NCI-H2196 (cell line): ENCODE data around the gene COQ3.
A peak's percentile ranks its signal among the peaks of the same experiment; 100 is the strongest.
"Not testable (repeated sequence)": the region's sequence is repeated elsewhere in the genome, so short reads cannot be mapped to it uniquely, and the experiment has no call there.

Source experiments
- DNase-seq: peaks from one replicate; lab custom pipeline; 2025; ENCODE audit not compliant: unreplicated experiment; lab: John Stamatoyannopoulos, UW

Gene COQ3

GRCh38 chr6:99384507-99384906 lies 9.5 kb downstream of the COQ3 start:
- no peak for DNase-seq

- DNase-seq, result no peak
These were observed 15.4 kb downstream of the COQ3 start for GRCh38 chr6:99378636-99379035.

DNA sequence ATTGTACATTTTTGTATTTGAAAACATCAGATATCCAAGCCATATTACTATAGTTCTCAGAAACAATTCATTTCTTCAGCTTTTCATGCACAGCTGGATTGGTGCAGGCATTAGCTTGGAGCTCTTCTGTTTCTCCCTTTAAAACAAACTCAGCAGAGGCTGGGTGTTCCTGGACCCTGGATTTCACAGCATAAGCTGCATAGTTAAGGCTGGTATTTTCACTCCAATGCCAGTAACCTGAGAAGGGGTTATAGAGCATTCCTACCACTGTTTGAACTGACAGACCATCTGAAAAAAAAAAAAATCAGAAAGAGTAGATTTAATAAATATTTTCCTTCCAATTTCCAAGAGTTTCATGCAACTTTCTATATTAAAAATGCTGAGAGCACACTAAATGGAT lies 24.5 kb downstream of the COQ3 start:
- no peak for DNase-seq

- DNase-seq, result no peak
These were observed 27.1 kb downstream of the COQ3 start for GRCh38 chr6:99366852-99367251.

- DNase-seq, result no peak
These were observed 30.0 kb downstream of the COQ3 start for GRCh38 chr6:99364026-99364425.

DNA sequence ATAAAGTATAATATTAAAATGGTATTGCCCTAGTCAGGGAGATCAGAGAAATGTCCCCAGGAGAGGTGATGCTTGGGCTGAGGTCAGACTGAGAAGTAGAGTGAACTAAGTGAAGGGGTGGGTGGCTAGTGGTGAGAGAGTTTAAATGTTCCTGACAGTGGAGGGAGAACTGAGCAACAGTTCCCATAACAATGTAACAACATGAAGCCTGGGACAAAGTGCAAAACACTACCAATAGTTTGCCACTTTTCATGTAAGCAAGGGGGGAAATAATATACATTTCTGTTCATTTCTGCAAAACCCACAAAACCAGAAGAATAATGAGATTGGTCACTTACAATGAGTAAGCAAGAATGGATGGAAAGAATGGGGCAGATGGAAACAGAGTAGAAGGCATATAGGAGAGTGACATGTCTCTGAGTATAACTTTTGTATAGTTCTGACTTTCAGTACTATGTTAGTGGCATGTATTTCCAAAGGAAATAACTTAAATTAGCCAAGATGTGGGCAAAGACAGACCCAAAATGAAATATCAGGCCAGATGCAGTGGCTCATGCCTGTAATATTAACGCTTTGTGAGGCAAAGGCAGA lies 31.2 kb downstream of the COQ3 start:
- no peak for DNase-seq

GRCh38 chr6:99359800-99360199 lies 34.2 kb downstream of the COQ3 start:
- DNase-seq, result no peak

DNA sequence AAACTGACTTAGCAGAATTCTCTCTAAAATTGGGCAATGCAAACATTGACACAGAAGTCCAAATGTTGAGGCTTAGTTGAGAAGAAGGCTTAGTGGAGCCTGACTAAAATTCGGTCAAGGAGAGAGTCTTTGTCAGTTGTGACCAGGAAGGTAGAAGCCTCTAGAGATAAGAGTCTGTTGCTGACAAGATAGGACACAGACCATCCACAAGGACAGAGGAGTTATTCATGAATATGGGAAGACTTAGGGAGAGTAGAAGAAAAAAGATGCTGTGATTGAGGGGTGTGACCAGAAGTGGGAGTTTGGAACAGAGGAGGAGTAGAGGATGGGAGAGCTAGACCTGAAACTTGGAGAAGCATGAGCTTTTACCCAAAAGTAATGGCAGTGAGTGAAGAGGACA lies 37.4 kb downstream of the COQ3 start:
- DNase-seq, result no peak

- no peak for DNase-seq
These were observed 39.0 kb downstream of the COQ3 start for GRCh38 chr6:99354983-99355382.

GRCh38 chr6:99353126-99353525 lies 40.9 kb downstream of the COQ3 start:
- DNase-seq, result no peak

- DNase-seq, result no peak
These were observed 43.4 kb downstream of the COQ3 start for GRCh38 chr6:99350573-99350972.

DNA sequence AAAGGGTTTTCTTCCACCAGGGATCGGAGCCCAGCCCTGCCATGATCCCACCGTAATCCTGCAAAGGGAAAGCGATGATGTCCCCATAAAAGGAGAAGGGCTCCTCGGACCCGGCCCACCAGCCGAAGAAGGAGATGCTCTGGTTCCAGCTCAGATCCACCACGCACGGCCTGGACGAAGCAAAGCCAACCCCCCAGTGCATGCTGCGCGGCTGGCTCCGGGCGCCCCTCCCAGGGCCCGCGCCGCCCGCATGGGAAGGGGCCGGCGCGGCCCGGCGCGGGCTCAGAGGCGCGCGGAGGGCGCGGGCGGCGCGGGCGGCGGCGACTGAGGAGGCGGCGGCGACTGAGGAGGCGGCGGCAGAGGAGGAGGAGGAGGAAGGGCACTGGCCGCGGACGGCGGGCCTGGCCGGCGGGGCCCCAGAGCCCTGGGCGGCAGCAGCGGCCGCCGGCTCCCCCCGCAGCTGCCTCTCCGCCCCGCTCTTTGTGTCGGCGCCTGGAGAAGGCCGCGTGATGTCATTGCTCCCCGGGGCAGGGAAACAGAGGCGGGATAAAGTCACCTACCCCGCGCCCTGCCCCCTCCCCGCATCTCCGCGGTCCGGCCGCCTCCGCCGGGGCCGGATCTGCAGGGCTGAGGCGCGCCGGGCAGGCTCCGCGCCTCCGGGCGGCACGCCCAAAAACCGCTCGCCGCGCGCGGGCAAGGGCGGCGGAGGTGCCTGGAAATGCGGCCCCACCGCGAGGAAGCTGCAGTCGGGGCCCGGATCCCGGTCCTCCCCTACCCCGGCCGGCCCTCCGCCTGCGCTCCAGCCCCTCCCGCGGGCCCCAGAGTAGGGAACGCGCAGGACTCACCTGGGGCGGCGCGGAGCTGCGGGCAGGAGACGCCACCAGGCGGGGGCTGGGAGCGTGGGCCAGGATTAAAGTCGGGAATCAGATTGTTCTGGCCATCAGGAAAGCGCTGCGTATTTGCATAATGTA lies 44.5 kb downstream of the COQ3 start, which contains the start of gene FAXC:
Gene FAXC (minus strand): TSS at position 504 of the 971 bp plus-strand sequence. CDS start 302 bp downstream, at position 202.
- DNase-seq, result peak; percentile 74

DNA sequence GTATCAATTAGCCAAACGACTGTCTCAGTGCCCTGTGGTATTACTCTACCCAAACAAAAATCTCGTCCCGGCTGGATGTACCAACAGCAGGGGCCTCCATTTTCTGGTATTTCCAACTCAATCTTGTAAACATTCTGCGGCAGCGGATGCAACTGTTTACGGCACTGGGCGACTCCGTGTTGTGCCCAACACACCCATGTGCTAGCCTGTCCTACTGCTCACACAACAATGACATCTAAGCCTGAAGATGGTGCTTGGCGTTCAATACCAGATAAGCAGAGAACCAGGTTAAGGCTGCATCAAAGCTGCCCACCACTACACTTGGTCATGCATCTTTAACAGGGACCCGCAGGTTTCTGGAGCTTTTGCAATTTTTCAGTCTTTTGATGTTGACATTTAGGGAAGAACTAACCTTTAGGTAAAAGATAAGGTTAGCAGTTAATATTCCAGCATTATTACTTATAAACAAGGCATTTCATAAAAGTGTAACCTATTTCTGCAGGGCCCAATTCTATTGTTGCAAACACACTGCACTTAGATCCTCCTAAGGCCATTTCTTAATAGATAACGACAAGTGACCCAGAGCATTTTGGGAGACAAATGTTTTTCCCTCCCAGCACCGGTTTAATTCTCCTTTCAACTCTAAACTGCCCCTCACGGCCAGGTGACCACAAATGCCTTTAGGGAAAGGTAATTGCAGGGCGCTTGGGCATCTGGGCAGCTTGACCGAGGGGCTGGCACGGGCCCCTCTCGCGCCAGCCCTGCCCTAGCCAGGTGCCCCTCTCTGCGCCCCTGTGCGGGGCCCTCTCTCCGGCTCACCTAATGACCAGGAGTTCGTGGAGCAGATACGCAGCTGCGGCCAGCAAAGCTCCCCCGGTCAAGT lies 45.5 kb downstream of the COQ3 start:
- no peak for DNase-seq

- DNase-seq, result no peak
These were observed 46.2 kb downstream of the COQ3 start for GRCh38 chr6:99347804-99348203.

- DNase-seq, result no peak
These were observed 47.4 kb downstream of the COQ3 start for GRCh38 chr6:99346595-99346994.

DNA sequence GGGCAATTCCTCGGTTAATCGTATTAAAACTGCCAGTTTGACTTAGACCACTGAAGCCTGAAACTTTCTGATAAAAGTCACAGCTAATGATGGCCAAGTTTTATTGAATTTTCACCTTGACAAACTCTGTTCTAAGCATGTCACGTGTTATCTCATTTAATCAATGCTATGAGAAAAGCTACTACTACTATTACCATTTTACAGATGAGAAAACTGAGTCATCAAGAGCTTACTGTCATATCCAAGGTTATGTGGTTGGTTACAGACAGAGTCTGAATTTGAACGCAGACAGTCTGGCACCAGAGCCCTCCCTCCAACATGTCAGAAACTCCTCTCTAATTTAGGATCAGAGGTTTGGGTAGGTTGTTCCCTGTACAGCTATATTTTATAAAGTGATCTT lies 48.8 kb downstream of the COQ3 start:
- no peak for DNase-seq

GRCh38 chr6:99344289-99344688 lies 49.7 kb downstream of the COQ3 start:
- DNase-seq, result no peak

DNA sequence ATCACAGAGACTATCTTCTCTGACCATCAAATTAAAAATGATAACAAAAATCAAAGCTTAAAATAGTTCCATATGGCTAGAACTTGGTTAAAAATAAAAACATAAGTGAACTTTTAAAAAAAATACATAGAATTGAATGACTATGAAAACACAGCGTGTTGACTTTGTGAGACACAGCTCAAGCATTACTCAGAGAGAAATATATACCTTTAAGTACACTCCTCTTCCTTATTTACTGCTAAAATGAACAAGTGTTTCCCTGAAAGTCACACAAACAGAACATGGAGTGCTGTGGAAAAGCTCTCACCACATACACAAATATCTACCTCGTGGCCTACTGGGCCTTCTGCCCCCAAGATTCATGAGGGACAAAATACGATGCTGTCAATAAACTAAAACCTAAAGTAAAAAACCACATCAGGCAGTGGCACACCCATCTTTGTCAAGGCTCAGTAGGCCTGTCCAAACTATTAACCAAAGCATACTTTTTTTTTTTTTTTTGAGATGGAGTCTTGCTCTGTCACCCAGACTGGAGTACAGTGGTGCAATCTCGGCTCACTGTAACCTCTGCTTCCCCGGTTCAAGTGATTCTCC lies 52.0 kb downstream of the COQ3 start:
- no peak for DNase-seq

DNA sequence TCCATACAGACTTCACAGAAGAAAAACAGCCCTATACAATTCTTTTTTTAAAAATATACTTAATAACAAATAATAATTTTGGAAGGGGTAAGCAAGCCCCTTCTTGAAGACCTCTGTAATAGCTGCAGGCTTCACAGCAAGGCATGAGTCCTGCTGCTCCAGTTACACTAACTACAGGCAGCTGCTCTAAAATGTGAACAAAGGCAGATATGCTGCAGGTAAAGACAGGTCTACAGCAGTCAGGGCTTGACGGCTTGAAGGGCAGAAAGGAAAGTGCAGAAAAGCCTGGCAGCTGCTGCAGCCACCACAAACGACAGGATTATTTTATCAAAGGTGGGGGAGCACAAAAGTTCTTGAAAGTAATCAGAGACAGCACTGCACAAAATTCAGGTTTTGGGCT lies 55.8 kb downstream of the COQ3 start:
- no peak for DNase-seq

- DNase-seq, result not testable (repeated sequence)
These were observed 58.7 kb downstream of the COQ3 start for GRCh38 chr6:99335298-99335697.

DNA sequence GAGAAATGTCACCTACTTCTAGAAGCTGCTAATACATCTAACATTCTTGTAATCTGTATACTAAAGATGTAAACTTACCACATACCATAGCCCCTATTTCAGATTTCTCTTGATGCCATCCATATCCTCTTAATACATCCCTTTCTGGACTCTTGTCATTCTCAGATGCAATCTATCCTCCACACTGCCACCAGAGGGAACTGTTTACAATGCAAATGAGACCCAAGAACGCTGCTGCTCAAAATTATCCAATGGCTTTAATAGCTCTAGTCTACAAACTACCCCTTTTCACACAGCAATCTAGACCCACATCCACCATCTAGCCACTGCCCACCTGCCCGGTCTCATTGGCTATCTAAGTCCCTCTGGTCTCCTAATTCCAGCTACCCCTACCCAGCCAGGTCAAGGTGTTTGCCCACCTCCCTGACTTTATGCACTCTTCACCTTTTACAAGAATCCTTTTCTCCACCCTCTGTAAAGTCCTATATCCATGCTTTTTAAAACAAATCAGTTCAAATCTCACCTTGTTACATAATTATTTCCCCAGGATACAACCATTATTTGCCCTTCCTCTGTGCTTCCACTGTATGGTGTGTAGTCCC lies 59.4 kb downstream of the COQ3 start:
- peak; percentile 52 for DNase-seq
